Renal cortical epithelial cell (primary cell): ENCODE measurements around the gene IL17C. TPM values are rescaled to one million over a fixed set of nuclear protein-coding genes. Genes with fewer than 3 reads are reported as not detected.

Source experiments
- DNase-seq: peaks from one replicate; pipeline ENCODE4 v3.0.0-alpha.2; 2011; ENCODE audit warnings: low read depth
- total RNA-seq: library from RNA; depleted of rRNA; stranded (reverse); fragments of >200 nt; gene quantifications from 2 replicates; pipeline ENCODE4 v1.2.3, GENCODE V29; 2014

The IL17C gene
- total RNA-seq, 1 donor from 2014 or later = not detected

GRCh38 chr16:88684569-88685155 is 46.3 kb downstream of the IL17C start:
- DNase-seq = no peak

DNA sequence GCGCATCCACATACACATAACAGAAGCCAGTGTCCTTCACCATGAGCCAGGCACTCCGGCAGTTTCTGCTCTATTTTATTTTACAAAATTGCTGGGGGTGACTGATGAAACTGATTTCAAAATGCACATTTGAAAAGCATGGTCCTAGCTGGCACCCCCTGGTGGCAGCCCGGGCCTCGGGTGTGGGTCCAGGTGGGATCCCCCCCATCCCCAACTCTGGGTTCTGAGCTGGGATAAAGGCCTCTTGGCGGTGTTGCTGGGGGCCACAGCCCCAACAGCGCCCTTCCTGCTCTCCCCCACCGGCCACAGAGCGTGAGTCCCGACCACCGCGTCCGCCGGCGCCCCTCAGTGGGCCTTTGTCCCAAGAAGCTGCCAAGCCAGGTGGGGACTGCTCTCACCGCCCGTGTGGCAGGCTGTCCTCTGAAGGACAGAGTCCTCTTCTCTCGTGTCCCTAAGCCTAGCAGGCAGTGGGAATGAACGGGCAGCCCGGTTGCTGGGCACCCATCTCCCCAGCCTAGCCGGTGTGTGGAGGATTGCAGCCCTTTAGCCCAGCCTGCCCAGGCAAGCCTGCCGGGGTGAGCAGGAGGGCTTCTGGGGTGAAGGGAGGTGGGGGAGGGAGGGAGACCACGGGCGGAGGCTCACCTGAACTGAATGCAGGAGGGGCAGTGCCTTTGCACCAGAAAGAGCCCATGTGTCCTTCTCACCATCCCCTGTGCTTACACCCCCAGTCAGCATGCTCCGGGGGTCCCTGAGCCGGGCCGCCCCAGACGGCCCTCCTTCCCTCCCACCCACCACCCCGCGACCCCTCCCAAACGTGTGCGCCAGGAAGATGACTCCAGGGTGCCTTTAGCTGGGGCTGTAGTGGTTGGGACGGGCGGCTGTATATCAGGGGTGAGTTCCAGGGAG is 47.0 kb downstream of the IL17C start:
- DNase-seq = peak; percentile 37

GRCh38 chr16:88686062-88686438 is 47.7 kb downstream of the IL17C start:
- DNase-seq = no peak

DNA sequence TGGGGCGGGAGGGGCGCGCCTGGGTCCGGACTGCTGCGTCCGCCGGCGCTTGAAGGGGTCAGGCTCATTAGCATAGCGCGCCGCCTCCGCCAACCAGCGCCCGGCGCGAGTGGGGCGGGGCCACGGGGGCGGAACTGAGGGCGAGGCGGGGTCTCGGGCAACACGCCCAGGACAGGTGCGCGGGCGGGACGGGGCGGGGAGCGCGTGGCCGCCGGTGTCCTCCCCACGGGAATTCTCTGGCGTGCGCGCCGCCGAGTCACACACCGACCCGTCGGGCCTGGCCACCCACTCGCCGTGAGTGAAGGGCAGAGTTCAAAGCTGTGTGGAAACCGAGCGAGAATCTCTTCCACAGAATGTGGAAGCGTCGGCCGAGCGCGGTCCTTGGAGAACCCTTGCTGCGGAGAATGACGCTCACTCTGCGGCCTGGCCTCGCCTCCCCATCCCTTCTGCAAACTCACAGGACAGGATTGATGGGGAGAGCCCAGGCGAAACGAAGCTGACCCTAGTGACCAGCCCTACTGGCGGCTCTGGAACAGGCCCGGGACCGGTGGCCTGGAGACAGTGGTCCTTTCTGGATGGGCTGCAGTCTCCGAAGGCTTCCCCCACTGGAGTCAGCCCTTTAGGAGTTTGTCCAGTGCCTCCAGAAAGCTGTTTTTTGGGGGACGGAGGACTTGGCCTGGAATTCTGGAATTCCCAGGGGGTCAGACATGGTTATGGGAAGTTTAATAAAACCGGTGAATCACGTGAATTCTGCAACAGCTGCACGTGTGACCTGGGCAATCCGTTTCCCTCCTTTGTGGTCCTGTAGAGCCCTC is 48.3 kb downstream of the IL17C start, which contains the start of gene SNAI3:
Gene SNAI3, minus strand, starts transcription at position 69 of the 815 bp plus-strand sequence. CDS start 101 bp downstream, outside the sequence.
- DNase-seq = no peak

DNA sequence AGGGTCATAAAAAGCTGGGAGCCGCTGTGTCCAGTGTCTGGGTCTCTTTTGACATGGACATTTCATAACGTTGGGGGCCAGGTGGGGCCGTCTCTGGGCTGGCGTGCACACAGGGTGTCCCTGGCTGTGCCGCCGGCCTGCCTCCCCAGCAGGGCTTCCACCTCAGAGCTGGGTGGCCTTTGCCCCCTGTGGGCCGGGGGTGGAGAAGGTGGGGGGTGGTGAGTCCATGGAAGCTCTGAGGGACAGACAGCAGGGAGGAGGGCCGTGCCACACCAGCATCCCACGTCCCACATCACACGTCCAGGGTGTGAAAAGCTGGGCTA is 48.8 kb downstream of the IL17C start:
- DNase-seq = no peak

GRCh38 chr16:88687676-88688012 is 49.3 kb downstream of the IL17C start:
- DNase-seq = no peak

- no peak for DNase-seq
Measured at GRCh38 chr16:88688013-88688778, 49.8 kb downstream of the IL17C start.

Other genes starting within 250 kb of the IL17C start
- 0.35 and 2.8 TPM in 2 replicates for gene ZFPM1, start 185.3 kb upstream of the IL17C start, total RNA-seq
- gene ZC3H18, start 68.2 kb upstream of the IL17C start, total RNA-seq = 7.8 and 20.6 TPM in 2 replicates
- 594 and 1,266 TPM in 2 replicates for gene CYBA, start 12.5 kb downstream of the IL17C start, total RNA-seq
- gene MVD, start 24.5 kb downstream of the IL17C start, total RNA-seq = 29.6 and 87.2 TPM in 2 replicates
- 0.05 and 0.35 TPM in 2 replicates for gene SNAI3, start 47.9 kb downstream of the IL17C start, total RNA-seq
- 8.4 and 9.7 TPM in 2 replicates for gene RNF166, start 67.8 kb downstream of the IL17C start, total RNA-seq
- 5.6 and 11.1 TPM in 2 replicates for gene CTU2, start 67.9 kb downstream of the IL17C start, total RNA-seq
- gene PIEZO1, start 146.6 kb downstream of the IL17C start, total RNA-seq = 147 and 282 TPM in 2 replicates
- 1.1 and 7.6 TPM in 2 replicates for gene CDT1, start 165.2 kb downstream of the IL17C start, total RNA-seq
- 55.4 and 98.3 TPM in 2 replicates for gene APRT, start 173.4 kb downstream of the IL17C start, total RNA-seq
- 14.4 and 41.0 TPM in 2 replicates for gene GALNS, start 218.4 kb downstream of the IL17C start, total RNA-seq
- 22.5 and 38.7 TPM in 2 replicates for gene TRAPPC2L, start 218.6 kb downstream of the IL17C start, total RNA-seq
- gene PABPN1L, start 228.1 kb downstream of the IL17C start, total RNA-seq = not detected in 2 replicates